Measurements from ENCODE around the gene RFX2. TPM values are rescaled to one million over a fixed set of nuclear protein-coding genes. Genes with fewer than 3 reads are reported as not detected.

The RFX2 gene
- total RNA-seq, 1 donor from 2014 or later: 7.3 TPM

GRCh38 chr19:6092329-6093286 is 17.7 kb downstream of the RFX2 start:
- Mint-ChIP-seq H3K4me3 (peak overlapping the region; percentile 62), H3K36me3 (no peaks in the 10 kb centered on the region), H3K9me3 (no peaks in the 10 kb centered on the region), H3K4me1 (peaks cover 26% of the 10 kb centered on the region), H3K27me3 (ENCODE audit: low read depth) (peaks cover 10% of the 10 kb centered on the region), H3K27ac (peak overlapping the region; percentile 86)
- no peak for TF ChIP-seq CTCF (IDR thresholded peaks at IDR 0.05; ENCODE audit: unreplicated experiment)
- peak; percentile 44 to 64 for DNase-seq (ENCODE audit: low spot score in 2 of 2, unreplicated experiment in 2 of 2)

DNA sequence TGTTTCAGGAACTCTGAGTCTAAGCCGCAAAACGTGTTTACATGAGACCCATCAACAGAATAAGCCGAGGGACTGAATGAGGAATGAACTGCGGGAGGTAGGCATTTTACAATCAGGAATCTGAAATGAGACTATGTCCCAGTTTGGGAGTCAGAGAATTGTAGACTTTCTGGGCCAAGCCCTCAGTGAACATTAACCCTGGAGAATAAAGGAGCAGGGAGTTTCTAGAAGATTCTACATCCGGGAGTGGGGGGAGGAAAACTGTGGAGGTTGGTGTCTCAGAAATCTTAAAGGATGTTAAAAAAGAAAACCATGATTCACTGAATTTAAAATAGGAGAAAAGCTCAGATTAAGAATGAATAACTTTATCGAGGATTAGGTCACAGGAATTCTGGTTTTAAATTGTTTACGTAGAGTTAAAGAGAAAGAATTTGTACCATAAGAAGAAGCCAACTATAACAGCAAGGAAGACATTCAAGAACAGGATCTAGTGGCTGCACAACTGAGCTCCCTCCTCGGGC is 18.5 kb downstream of the RFX2 start:
- Mint-ChIP-seq H3K36me3 (no peaks in the 10 kb centered on the region), H3K9me3 (no peaks in the 10 kb centered on the region), H3K27ac (peak overlapping the region; percentile 86), H3K27me3 (ENCODE audit: low read depth) (peaks cover 10% of the 10 kb centered on the region), H3K4me3 (peak overlapping the region; percentile 62), H3K4me1 (peaks cover 33% of the 10 kb centered on the region)
- no peak for DNase-seq (ENCODE audit: low spot score in 2 of 2, unreplicated experiment in 2 of 2)
- TF ChIP-seq CTCF (IDR thresholded peaks at IDR 0.05; ENCODE audit: unreplicated experiment): no peak

DNA sequence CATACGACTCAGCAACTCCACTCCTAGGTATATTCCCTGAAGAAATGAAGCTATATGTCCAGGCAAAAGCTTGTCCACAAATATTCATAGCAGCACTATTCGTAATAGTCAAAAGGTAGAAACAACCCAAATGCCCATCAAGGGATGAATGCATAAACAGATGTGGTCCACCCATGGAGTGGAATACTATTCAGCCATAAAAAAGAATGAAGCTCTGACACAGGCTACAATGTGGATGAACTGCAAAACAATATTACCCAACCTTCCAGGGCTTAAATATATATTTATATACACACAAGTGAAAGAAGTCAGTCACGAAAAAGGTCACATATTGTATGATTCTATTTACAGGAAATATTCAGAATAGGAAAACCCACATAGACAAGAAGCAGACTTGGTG is 19.7 kb downstream of the RFX2 start:
- no peak for TF ChIP-seq CTCF (IDR thresholded peaks at IDR 0.05; ENCODE audit: unreplicated experiment)
- H3K4me1 Mint-ChIP-seq: peaks cover 38% of the 10 kb centered on the region
- no peak overlapping the region for H3K27ac Mint-ChIP-seq
- no peaks in the 10 kb centered on the region for H3K36me3 Mint-ChIP-seq
- no peak for DNase-seq (ENCODE audit: low spot score in 2 of 2, unreplicated experiment in 2 of 2)
- no peak overlapping the region for H3K4me3 Mint-ChIP-seq
- peaks cover 8% of the 10 kb centered on the region for H3K27me3 Mint-ChIP-seq (ENCODE audit: low read depth)
- no peaks in the 10 kb centered on the region for H3K9me3 Mint-ChIP-seq

DNA sequence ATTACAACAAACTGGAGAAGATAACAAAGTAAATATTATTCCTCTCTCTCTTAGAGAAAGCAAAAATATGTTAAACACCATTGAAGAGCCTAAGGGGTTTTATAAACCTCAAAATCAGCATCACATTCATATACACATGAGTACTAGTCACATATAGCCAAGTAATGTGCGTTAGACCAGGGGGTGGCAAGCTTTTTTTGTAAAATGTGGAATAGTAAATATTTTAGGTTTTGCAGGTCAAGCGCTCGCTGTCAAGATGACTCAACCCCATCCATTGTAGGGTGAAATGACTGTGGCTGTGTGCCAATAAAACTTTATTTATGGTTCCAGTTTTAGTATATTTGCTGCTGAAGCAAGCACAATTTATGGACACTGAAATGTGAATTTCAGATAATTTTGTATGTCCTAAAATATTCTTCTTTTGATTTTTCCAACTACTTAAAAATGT is 21.7 kb downstream of the RFX2 start:
- Mint-ChIP-seq H3K4me3 (no peak overlapping the region), H3K4me1 (peaks cover 38% of the 10 kb centered on the region), H3K9me3 (no peaks in the 10 kb centered on the region), H3K36me3 (no peaks in the 10 kb centered on the region), H3K27ac (no peak overlapping the region), H3K27me3 (ENCODE audit: low read depth) (peaks cover 10% of the 10 kb centered on the region)
- DNase-seq (ENCODE audit: low spot score in 2 of 2, unreplicated experiment in 2 of 2): no peak
- no peak for TF ChIP-seq CTCF (IDR thresholded peaks at IDR 0.05; ENCODE audit: unreplicated experiment)

- Mint-ChIP-seq H3K27ac (no peak overlapping the region), H3K36me3 (no peaks in the 10 kb centered on the region), H3K9me3 (no peaks in the 10 kb centered on the region), H3K27me3 (ENCODE audit: low read depth) (peaks cover 4% of the 10 kb centered on the region), H3K4me1 (peaks cover 30% of the 10 kb centered on the region), H3K4me3 (no peak overlapping the region)
- TF ChIP-seq CTCF (IDR thresholded peaks at IDR 0.05; ENCODE audit: unreplicated experiment): no peak
- no peak for DNase-seq (ENCODE audit: low spot score in 2 of 2, unreplicated experiment in 2 of 2)
Observed at GRCh38 chr19:6087074-6087571, 23.2 kb downstream of the RFX2 start.

All from mesothelial cell of epicardium (in vitro differentiated cells).